Esophagus (tissue), 2 donors: ENCODE results near the gene MED12L. TPM values are rescaled to one million over a fixed set of nuclear protein-coding genes. Genes with fewer than 3 reads are reported as not detected.

Experiments used
- H3K27ac ChIP-seq, 2 donors: one replicate each; pipeline ENCODE4 v1.5.1; 2013; ENCODE audit warnings: low read depth in 2 of 2, mild to moderate bottlenecking in 2 of 2, inconsistent platforms in 1 of 2, low read length in 1 of 2, moderate library complexity in 1 of 2
- H3K27me3 ChIP-seq, 2 donors: one replicate each; pipeline ENCODE4 v1.6.1; 2013; ENCODE audit warnings: low read length in 2 of 2, control low read depth in 1 of 2, mild to moderate bottlenecking in 1 of 2; ENCODE audit not compliant: insufficient read depth in 2 of 2, control insufficient read depth in 1 of 2
- H3K36me3 ChIP-seq, 2 donors: one replicate each; pipeline ENCODE4 v1.6.1; 2013; ENCODE audit warnings: low read length in 1 of 2; ENCODE audit not compliant: control insufficient read depth in 2 of 2, insufficient read depth in 2 of 2
- H3K4me1 ChIP-seq, 2 donors: one replicate each; pipeline ENCODE4 v1.6.1; 2013; ENCODE audit warnings: low read length in 1 of 2; ENCODE audit not compliant: control insufficient read depth in 2 of 2, insufficient read depth in 2 of 2
- H3K4me3 ChIP-seq, 2 donors: one replicate each; pipeline ENCODE4 v1.5.1; 2013; ENCODE audit warnings: low read length in 2 of 2, mild to moderate bottlenecking in 2 of 2, low read depth in 1 of 2, moderate library complexity in 1 of 2
- H3K9me3 ChIP-seq, 2 donors: one replicate each; pipeline ENCODE4 v1.6.1; 2013; ENCODE audit warnings: mild to moderate bottlenecking in 2 of 2, low read depth in 1 of 2, low read length in 1 of 2, moderate library complexity in 1 of 2; ENCODE audit not compliant: control insufficient read depth in 2 of 2, insufficient read depth in 1 of 2
- WGBS, 2 donors: extraction: QIAGEN DNeasy Blood & Tissue Kit; methylation state at CpG; one replicate each; pipeline ENCODE4 v1.1.7; 2013; 5-methylcytosine and 5-hydroxymethylcytosine counted together
- polyA plus RNA-seq, 2 donors: library from polyadenylated mRNA; stranded (reverse); fragments of 200-250 nt; gene quantifications; one replicate each; pipeline ENCODE4 v1.2.3, GENCODE V29; 2013
- donor health status: healthy with polysubstance abuse.
- donor health status: Bipolar disorder and iron deficiency.

The MED12L gene
- polyA plus RNA-seq, 2 donors, result 0.05 to 0.08 TPM

DNA sequence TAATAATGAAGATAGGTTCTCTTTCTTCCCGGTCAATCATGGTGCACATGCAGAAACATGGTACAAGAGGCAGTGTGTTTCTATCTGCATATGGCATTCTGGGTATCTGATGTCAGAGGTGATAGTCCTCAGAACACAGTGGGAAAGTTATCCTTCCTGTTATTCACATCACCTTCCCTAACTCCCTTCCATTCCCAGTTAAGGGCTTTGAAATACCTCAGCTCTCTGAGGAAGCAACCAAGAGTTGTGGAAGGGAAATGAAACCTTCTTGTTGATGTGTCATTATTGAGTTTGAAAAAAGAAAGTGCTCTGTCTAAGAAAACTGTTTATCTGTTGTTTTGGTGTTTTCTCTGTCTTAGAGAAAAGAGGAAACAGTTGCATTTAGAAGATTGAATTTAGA lies 265.8 kb downstream of the MED12L start:
- H3K27ac ChIP-seq, result no peak overlapping the region

GRCh38 chr3:151351648-151352047 lies 266.2 kb downstream of the MED12L start:
- Histone ChIP-seq H3K36me3 (peaks cover 0 to 2% of the 10 kb centered on the region in 2 donors), H3K9me3 (no peaks in the 10 kb centered on the region), H3K27me3 (no peaks in the 10 kb centered on the region), H3K4me3 (no peak overlapping the region), H3K27ac (no peak overlapping the region), H3K4me1 (no peaks in the 10 kb centered on the region)
- WGBS, 2 donors, result 78 to 87% methylated on average over 4 of the region's 4 CpGs

More for the DNA sequence above, 265.8 kb downstream of the MED12L start:
- Histone ChIP-seq H3K9me3 (no peaks in the 10 kb centered on the region), H3K27me3 (no peaks in the 10 kb centered on the region), H3K36me3 (peaks cover 0 to 2% of the 10 kb centered on the region in 2 donors), H3K4me3 (no peak overlapping the region), H3K4me1 (no peaks in the 10 kb centered on the region)
- WGBS, 2 donors, result 93 to 95% methylated on average over 1 of the region's 1 CpG

- H3K4me3 ChIP-seq, result no peak overlapping the region
- no peak overlapping the region for H3K27ac ChIP-seq
- H3K4me1 ChIP-seq, result no peaks in the 10 kb centered on the region
- 33 to 47% methylated on average over 2 of the region's 2 CpGs for WGBS, 2 donors
- H3K9me3 ChIP-seq, result no peaks in the 10 kb centered on the region
- no peaks in the 10 kb centered on the region for H3K27me3 ChIP-seq
- peaks cover 0 to 2% of the 10 kb centered on the region in 2 donors for H3K36me3 ChIP-seq
These were observed 271.5 kb downstream of the MED12L start for GRCh38 chr3:151356794-151357462.

DNA sequence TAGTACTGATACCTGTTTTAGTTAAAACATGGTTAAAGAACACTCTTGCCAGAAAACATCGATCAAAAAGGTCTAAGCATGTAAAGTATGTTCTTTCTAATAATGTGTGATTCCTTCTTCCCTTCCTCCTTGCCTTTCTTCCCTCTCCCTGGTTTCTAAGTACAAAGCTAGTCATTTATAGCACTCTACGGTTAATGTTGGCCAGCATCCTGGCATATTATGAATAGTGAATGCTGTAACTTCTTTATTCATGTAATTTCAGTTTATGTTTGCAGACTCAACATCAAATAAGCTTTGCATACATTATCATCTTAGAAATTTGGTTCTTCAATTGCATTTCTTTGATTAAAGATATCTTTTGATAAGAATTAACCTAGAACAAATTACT lies 272.0 kb downstream of the MED12L start:
- Histone ChIP-seq H3K9me3 (no peaks in the 10 kb centered on the region), H3K36me3 (peaks cover 0 to 2% of the 10 kb centered on the region in 2 donors), H3K27me3 (no peaks in the 10 kb centered on the region), H3K4me3 (no peak overlapping the region), H3K27ac (no peak overlapping the region), H3K4me1 (no peaks in the 10 kb centered on the region)
- 74 to 80% methylated on average over 2 of the region's 2 CpGs for WGBS, 2 donors

GRCh38 chr3:151362751-151363174 lies 277.3 kb downstream of the MED12L start:
- no peak overlapping the region for H3K4me3 ChIP-seq
- 79% methylated on average over 3 of the region's 3 CpGs for WGBS, 2 donors
- no peaks in the 10 kb centered on the region for H3K36me3 ChIP-seq
- no peak overlapping the region for H3K27ac ChIP-seq
- no peaks in the 10 kb centered on the region for H3K4me1 ChIP-seq
- H3K9me3 ChIP-seq, result no peaks in the 10 kb centered on the region
- no peaks in the 10 kb centered on the region for H3K27me3 ChIP-seq

DNA sequence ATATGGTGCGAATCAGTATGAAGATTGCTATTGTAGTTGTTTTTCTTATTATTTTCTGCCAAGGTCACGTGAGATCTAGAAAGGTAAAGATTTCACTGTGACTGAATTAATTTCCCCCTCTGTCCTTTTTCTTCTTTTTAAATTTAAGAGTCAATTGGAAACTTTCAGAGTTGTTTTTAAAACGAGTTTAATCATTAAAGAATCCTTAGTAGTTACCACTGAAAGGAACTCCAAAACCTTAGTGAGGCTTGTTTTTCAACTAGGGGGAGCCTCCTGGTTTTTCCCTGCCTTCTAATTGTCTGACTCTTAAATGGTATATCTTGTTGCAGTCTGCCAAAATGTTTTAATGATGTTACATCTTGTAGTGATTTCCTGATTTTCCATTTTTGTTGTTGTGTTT lies 281.5 kb downstream of the MED12L start:
- H3K9me3 ChIP-seq, result no peaks in the 10 kb centered on the region
- no peaks in the 10 kb centered on the region for H3K36me3 ChIP-seq
- WGBS, 2 donors, result 72 to 81% methylated on average over 3 of the region's 3 CpGs
- no peak overlapping the region for H3K4me3 ChIP-seq
- no peaks in the 10 kb centered on the region for H3K4me1 ChIP-seq
- H3K27ac ChIP-seq, result no peak overlapping the region
- H3K27me3 ChIP-seq, result no peaks in the 10 kb centered on the region

DNA sequence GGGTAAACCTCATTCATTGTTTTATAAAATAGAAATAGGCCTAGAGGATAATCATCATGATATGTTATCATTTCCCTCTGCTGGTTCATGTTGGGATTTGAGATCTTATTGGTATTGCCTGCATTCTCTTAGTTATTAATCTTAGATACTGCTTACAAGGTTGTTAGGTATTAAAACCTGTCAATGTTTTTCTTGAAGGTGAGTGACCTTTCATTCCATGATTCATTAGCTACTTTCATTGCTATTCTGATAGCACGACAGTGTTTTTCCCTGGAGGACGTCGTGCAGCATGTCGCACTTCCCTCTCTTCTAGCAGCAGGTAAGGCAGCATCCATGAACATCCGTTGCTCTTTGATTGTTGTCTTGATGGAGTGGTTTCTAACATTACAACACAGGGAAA lies 282.0 kb downstream of the MED12L start:
- H3K4me1 ChIP-seq, result no peaks in the 10 kb centered on the region
- H3K27ac ChIP-seq, result no peak overlapping the region
- H3K4me3 ChIP-seq, result no peak overlapping the region
- 73 to 91% methylated on average over 5 of the region's 5 CpGs for WGBS, 2 donors
- H3K9me3 ChIP-seq, result no peaks in the 10 kb centered on the region
- H3K36me3 ChIP-seq, result no peaks in the 10 kb centered on the region
- no peaks in the 10 kb centered on the region for H3K27me3 ChIP-seq

GRCh38 chr3:151371526-151371925 lies 286.1 kb downstream of the MED12L start:
- Histone ChIP-seq H3K36me3 (no peaks in the 10 kb centered on the region), H3K27me3 (no peaks in the 10 kb centered on the region), H3K4me1 (no peaks in the 10 kb centered on the region), H3K9me3 (no peaks in the 10 kb centered on the region), H3K4me3 (no peak overlapping the region), H3K27ac (no peak overlapping the region)

DNA sequence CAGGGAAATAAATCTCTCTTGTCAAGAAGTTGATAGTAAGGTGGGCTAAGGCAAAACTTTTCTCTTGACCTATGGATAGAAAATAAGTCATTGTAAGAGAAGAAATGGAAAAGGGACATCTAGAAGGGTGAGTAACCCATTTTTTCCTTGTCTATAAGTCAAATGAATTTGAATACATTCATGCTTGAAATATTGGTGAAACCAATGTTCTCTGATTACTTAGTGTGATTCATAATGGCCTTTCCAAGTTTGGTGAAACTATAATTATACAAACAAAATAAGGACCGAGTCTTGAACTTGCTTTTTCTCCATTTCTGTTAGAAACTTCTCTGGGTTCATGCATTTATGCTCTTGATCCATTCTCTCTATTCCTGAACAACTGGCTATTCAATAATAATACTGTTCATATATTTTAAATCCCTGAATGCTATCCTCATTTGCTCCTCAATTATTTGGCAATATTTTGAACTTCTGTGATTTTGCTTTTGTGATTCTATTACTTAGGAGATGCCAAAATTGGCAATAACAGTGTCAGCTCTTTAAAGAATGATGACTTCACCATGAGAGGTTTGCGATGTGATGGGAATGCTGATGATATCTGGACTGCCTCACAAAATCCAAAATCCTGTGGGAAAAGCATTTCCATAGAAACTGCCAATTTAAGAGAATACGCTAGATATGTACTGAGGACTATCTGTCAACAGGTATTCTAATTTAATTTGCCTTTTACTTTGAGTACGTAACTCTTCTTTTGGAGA lies 286.8 kb downstream of the MED12L start:
- Histone ChIP-seq H3K4me1 (no peaks in the 10 kb centered on the region), H3K27ac (no peak overlapping the region), H3K36me3 (no peaks in the 10 kb centered on the region), H3K9me3 (no peaks in the 10 kb centered on the region), H3K27me3 (no peaks in the 10 kb centered on the region), H3K4me3 (no peak overlapping the region)
- WGBS, 2 donors, result 87 to 93% methylated on average over 4 of the region's 4 CpGs
